ENCODE data around the gene C17orf107. TPM values are rescaled to one million over a fixed set of nuclear protein-coding genes. Genes with fewer than 3 reads are reported as not detected.

Gene C17orf107
- total and polyA plus RNA-seq, 5 experiments from 2014 or later: 1.5 to 5.7 (median 1.8) TPM

DNA sequence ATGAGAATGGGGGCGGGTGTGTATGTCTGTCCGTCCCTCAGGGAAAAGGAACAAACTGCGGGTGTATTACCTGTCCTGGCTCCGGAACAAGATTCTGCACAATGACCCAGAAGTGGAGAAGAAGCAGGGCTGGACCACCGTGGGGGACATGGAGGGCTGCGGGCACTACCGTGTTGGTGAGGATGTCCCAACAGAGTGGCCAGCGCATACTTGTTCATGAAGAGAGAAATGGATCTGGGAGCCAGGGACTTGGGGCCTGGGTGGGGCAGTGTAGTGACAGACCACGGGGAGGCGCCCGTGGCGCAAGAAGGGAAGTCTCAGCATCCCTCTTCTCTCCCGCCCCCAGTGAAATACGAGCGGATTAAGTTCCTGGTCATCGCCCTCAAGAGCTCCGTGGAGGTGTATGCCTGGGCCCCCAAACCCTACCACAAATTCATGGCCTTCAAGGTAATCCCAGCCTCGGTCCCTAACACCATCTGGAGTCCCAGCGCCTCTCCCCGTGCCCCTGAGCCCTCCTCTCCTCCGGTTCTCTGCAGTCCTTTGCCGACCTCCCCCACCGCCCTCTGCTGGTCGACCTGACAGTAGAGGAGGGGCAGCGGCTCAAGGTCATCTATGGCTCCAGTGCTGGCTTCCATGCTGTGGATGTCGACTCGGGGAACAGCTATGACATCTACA lies 3.5 kb upstream of the C17orf107 start:
- peaks cover 0 to under 1% (median 0%) of the 10 kb centered on the region in 5 donors for H3K27me3 Mint-ChIP-seq
- peak overlapping the region in 1 of 10 donors; percentile 51 for H3K4me3 Mint-ChIP-seq

DNA sequence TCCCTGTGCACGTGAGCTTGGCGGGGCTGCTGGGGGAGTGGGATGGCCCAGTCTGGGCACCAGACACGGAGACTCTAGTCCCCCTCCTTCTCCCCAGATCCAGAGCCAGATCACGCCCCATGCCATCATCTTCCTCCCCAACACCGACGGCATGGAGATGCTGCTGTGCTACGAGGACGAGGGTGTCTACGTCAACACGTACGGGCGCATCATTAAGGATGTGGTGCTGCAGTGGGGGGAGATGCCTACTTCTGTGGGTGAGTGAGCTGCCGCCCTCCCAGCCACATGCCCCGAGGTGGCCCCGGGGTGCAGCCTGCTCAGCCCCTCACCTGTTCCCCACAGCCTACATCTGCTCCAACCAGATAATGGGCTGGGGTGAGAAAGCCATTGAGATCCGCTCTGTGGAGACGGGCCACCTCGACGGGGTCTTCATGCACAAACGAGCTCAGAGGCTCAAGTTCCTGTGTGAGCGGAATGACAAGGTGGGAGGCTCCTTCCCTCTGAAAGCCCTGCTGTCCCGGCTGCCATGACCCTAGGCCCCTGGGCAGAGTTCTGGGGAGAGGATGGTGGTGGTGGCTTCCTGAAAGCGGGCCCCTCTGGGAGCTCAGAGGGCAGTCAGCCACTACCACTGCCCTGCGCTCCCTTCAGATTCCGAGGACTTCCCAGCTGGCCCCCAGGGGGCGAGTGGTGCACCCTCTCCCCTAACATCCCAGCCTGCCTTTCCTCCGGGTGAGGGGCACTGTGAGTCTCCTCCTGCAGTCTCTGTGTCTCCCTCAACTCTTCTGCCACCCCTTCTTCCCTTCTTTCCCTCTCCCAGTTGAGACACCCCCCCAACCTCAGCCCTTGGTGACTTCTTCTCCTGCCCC lies 2.8 kb upstream of the C17orf107 start:
- peak overlapping the region in 1 of 10 donors; percentile 51 for H3K4me3 Mint-ChIP-seq
- peaks cover 14 to 23% (median 21%) of the 10 kb centered on the region in 4 donors for H3K4me1 Mint-ChIP-seq
- no peak for ATAC-seq
- DNase-seq: no peak
- POLR2A ChIA-PET: interaction anchor here (0.6 to 0.8 kb wide), 2 partner anchors 33 to 52 kb away, joined by 3 read pairs; partner anchors contain the start of gene PFN1
- no peaks in the 10 kb centered on the region for H3K9me3 Mint-ChIP-seq
- H3K27me3 Mint-ChIP-seq: peaks cover 0 to 2% (median 0%) of the 10 kb centered on the region in 5 donors
- H3K36me3 Mint-ChIP-seq: peaks cover 0 to 29% (median 0%) of the 10 kb centered on the region in 3 donors
- peak overlapping the region in 1 of 10 donors; percentile 65 for H3K27ac Mint-ChIP-seq

More for the DNA sequence above, 3.5 kb upstream of the C17orf107 start:
- DNase-seq (no peak), ATAC-seq (no peak)
- Mint-ChIP-seq H3K4me1 (peaks cover 10 to 21% (median 16%) of the 10 kb centered on the region in 4 donors), H3K27ac (peak overlapping the region in 2 of 10 donors; percentile 36 to 65), H3K36me3 (peaks cover 0 to 33% (median 0%) of the 10 kb centered on the region in 3 donors), H3K9me3 (no peaks in the 10 kb centered on the region)
- POLR2A ChIA-PET: no interaction called here

DNA sequence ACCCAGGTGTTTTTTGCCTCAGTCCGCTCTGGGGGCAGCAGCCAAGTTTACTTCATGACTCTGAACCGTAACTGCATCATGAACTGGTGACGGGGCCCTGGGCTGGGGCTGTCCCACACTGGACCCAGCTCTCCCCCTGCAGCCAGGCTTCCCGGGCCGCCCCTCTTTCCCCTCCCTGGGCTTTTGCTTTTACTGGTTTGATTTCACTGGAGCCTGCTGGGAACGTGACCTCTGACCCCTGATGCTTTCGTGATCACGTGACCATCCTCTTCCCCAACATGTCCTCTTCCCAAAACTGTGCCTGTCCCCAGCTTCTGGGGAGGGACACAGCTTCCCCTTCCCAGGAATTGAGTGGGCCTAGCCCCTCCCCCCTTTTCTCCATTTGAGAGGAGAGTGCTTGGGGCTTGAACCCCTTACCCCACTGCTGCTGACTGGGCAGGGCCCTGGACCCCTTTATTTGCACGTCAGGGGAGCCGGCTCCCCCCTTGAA lies 2.1 kb upstream of the C17orf107 start:
- Mint-ChIP-seq H3K4me1 (peaks cover 14 to 28% (median 27%) of the 10 kb centered on the region in 4 donors), H3K27me3 (peaks cover 0 to 2% (median 0%) of the 10 kb centered on the region in 5 donors), H3K4me3 (no peak overlapping the region), H3K36me3 (peaks cover 0 to 27% (median 0%) of the 10 kb centered on the region in 3 donors), H3K27ac (peak overlapping the region in 2 of 10 donors; percentile 20 to 37), H3K9me3 (no peaks in the 10 kb centered on the region)
- ATAC-seq (no peak), DNase-seq (no peak)
- POLR2A ChIA-PET: interaction anchor here (0.6 to 0.8 kb wide), 2 partner anchors 32 to 1109 kb away, joined by 3 read pairs; no protein-coding TSS in a partner anchor

DNA sequence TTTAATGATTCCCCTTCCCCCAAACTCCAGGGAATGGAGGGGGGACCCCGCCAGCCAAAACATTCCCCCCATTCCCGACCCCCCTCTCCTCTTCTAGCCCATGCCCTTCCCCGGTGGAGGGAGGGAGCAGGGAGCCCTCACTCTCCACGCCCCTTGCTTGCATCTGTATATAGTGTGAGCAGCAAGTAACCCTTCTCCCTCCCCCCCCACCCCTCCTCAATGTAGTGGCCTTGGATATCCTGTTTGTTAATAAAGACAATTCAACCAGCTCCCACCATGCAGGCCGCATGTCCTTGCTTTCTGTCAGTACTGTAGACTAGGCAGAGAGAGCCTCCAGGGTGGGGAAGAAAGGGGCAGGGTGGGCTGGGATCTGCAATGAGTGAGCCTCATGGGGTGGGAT lies 1.6 kb upstream of the C17orf107 start:
- no peak for DNase-seq
- peaks cover 0 to 27% (median 0%) of the 10 kb centered on the region in 3 donors for H3K36me3 Mint-ChIP-seq
- H3K4me1 Mint-ChIP-seq: peaks cover 20 to 34% (median 32%) of the 10 kb centered on the region in 4 donors
- POLR2A ChIA-PET: interaction anchor here (0.6 to 1.1 kb wide), 2 partner anchors 177 to 1109 kb away, joined by 3 read pairs; no protein-coding TSS in a partner anchor
- peak overlapping the region in 5 of 10 donors; percentile 65 to 90 (median 74) for H3K4me3 Mint-ChIP-seq
- H3K27me3 Mint-ChIP-seq: peaks cover 0 to 2% (median 0%) of the 10 kb centered on the region in 5 donors
- H3K27ac Mint-ChIP-seq: peak overlapping the region in 4 of 10 donors; percentile 73 to 89 (median 86)
- ATAC-seq: no peak
- H3K9me3 Mint-ChIP-seq: no peaks in the 10 kb centered on the region

DNA sequence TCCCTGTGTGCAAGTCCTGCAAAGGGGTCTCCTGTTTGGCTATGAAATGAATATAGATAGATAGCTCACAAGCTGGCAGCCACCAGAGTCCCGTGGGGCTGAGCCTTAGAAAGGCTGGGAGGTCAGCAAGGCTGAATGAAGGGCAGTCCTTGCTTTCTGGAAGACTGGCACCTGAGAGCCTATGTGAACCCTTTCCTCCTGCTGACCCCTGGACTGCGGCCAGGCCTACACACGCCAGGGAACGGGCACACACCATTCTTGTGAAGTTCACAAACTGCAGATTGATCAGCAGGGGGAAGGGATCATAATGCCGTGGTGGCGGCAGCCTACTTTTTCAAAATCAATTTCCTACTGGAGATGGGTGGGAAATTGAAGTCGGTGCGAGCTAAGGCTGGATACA lies 985 bp upstream of the C17orf107 start:
- Mint-ChIP-seq H3K4me1 (peaks cover 24 to 40% (median 38%) of the 10 kb centered on the region in 4 donors), H3K4me3 (peak overlapping the region; percentile 65 to 90 (median 76)), H3K27ac (peak overlapping the region in 9 of 10 donors; percentile 48 to 89 (median 83)), H3K27me3 (peaks cover 0 to 2% (median 0%) of the 10 kb centered on the region in 5 donors), H3K9me3 (no peaks in the 10 kb centered on the region), H3K36me3 (peaks cover 0 to 25% (median 0%) of the 10 kb centered on the region in 3 donors)
- no peak for ATAC-seq
- no peak for DNase-seq
- POLR2A ChIA-PET: interaction anchor here (1.1 to 2.7 kb wide), 4 partner anchors 9 to 196 kb away, joined by 3 to 17 read pairs (median 4); partner anchors contain the start of gene PFN1

DNA sequence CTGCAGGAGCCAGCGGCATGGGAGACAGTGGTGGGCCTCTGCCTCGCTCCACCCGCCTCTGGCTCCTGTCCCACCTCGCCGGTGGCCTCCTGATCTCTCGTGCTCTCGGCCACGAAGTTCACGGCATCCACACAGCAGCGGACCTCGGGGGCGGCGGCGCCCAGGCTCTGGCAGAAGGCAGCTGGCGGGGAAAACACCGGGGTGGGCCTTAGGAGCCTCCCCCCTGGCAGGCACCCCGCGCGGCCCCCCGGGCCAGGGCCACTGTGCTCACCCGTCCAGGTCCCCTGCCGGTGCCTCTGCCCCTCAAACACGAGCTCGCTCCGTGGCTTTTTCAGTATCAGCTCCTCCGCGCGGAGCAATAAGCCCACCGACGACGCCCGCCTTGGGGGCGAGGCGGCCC lies 409 bp upstream of the C17orf107 start:
- POLR2A ChIA-PET: interaction anchor here (0.5 to 3.9 kb wide), 16 partner anchors 10 to 196 kb away, joined by 3 to 26 read pairs (median 4); partner anchors contain the start of genes KIF1C, PELP1, PFN1 and PLD2
- H3K36me3 Mint-ChIP-seq: peaks cover 0 to 25% (median 0%) of the 10 kb centered on the region in 3 donors
- DNase-seq (no peak), ATAC-seq (peak; percentile 6 to 14)
- H3K4me1 Mint-ChIP-seq: peaks cover 26 to 43% (median 42%) of the 10 kb centered on the region in 4 donors
- no peaks in the 10 kb centered on the region for H3K9me3 Mint-ChIP-seq
- peak overlapping the region in 8 of 10 donors; percentile 48 to 99 (median 86) for H3K27ac Mint-ChIP-seq
- peak overlapping the region; percentile 74 to 96 (median 90) for H3K4me3 Mint-ChIP-seq
- H3K27me3 Mint-ChIP-seq: peaks cover 0 to 2% (median 0%) of the 10 kb centered on the region in 5 donors

DNA sequence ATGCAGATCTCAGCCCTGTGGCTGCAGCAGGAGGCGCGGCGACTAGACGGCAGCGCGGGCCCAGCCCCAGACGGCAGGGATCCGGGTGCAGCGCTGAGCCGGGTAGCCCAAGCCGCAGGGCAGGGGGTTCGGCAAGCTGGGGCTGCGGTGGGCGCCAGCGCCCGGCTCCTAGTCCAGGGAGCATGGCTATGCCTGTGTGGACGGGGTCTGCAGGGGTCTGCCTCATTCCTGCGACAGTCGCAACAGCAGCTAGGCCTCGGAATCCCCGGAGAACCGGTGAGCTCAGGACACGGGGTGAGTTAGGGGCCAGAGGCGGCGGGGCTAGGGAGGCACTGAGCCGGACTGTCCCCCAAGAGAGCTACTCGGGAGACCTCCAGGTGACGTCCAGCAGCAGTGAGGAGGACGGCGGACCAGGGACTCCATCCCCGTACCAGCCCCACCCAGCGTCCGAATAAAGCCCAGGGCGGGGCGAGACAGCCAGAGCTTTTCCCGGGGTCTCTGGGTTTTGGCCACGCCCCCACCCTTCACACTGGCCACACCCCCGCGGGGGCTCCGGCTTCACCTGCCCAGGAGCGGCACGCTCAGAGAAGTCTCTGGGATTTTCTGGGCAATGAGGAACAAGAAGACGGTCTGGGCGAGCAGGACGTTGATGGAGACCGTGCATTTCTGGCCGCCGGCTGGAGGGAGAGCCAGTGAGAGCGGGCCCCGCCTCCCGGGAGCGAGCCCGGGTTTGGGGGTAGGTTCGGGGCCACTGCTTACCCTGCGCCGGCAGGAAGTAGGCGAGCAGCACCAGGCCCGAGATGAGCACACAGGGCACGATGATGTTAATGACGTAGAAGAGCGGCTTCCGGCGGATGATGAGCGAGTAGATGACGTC lies 1.1 kb downstream of the C17orf107 start:
- H3K36me3 Mint-ChIP-seq: peaks cover 0 to 16% (median 0%) of the 10 kb centered on the region in 3 donors
- peaks cover 0 to 2% (median 0%) of the 10 kb centered on the region in 5 donors for H3K27me3 Mint-ChIP-seq
- H3K27ac Mint-ChIP-seq: peak overlapping the region in 9 of 10 donors; percentile 63 to 99 (median 98)
- ATAC-seq (peak; percentile 21 to 52), DNase-seq (peak in 9 of 10 donors; percentile 30 to 89 (median 77))
- H3K4me3 Mint-ChIP-seq: peak overlapping the region; percentile 88 to 96 (median 92)
- peaks cover 26 to 43% (median 42%) of the 10 kb centered on the region in 4 donors for H3K4me1 Mint-ChIP-seq
- POLR2A ChIA-PET: interaction anchor here (0.9 to 3.9 kb wide), 10 partner anchors 9 to 757 kb away, joined by 3 to 26 read pairs (median 5); partner anchors contain the start of genes CAMTA2, CYB5D2, PELP1 and PFN1
- H3K9me3 Mint-ChIP-seq: no peaks in the 10 kb centered on the region

DNA sequence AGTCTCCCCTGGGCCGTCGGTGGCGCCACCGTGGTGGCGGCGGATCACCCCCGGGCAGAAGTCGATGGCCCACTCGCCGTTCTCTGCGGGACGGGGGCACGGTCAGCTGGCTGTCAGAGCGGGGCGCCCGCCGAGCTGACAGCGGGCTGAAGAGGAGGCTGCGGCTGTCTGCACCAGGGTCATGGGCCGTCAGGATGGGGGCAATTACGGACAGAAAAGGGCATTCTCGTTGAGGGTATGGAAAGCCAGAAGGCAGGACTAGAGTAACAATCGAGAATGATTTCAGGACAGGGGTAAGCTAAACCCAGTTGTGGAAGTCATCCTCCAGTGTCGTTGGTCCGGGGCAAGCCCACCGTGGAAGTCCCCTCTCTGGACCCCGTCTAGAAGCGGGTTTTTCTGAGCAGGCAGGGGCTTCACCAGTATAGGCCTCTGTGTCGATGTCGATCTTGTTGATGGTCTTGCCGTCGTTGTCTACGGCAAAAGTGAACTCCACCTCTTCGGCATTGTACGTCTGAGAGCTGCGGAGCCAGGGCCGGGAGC lies 1.8 kb downstream of the C17orf107 start:
- peak in 3 of 10 donors; percentile 16 to 71 (median 50) for DNase-seq
- Mint-ChIP-seq H3K9me3 (no peaks in the 10 kb centered on the region), H3K27me3 (peaks cover 0 to 2% (median 0%) of the 10 kb centered on the region in 5 donors), H3K4me1 (peaks cover 26 to 43% (median 42%) of the 10 kb centered on the region in 4 donors), H3K4me3 (peak overlapping the region; percentile 70 to 93 (median 88)), H3K27ac (peak overlapping the region in 9 of 10 donors; percentile 63 to 99 (median 97)), H3K36me3 (peaks cover 0 to 8% (median 0%) of the 10 kb centered on the region in 3 donors)
- ATAC-seq: peak in 1 of 2 donors; percentile 0
- POLR2A ChIA-PET: interaction anchor here (0.8 to 3.9 kb wide), 7 partner anchors 39 to 758 kb away, joined by 3 to 26 read pairs (median 8); partner anchors contain the start of genes CAMTA2, CYB5D2, PFN1 and RNF167

DNA sequence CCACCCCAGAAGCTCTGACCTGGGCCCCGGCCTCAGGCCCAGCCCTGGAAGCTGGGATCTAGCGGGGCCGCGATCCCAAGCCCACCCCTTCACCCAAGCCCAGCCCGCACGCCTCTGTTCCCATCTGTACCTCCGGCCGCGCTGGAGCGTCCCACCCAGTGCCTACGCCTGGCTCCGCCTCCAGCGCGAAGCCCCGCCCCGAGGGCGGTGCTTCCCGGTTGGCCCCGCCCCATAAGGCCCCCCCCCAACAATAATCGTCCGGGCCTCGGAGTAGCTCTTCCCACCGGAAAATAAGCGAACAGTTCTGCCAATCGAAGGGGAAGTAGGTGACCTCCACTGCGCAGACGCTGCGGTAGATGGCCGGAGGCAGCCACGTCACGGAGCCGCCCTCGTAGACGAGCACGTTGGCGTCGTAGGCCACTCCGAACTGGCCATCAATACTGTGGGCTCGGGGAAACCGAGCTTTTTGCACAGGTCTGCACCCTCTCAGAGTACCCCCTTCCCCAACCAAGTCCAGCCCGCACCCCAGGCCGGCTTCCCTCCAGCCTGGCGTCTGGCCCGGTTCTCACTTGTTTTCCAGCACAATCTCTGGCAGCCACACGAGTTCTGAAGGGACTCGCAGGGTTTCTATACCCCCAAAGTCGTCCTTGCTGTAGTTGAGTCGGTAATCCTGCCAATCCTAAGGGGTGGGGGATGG lies 2.5 kb downstream of the C17orf107 start:
- H3K4me3 Mint-ChIP-seq: peak overlapping the region; percentile 22 to 93 (median 88)
- DNase-seq: peak in 6 of 10 donors; percentile 16 to 59 (median 26)

DNA sequence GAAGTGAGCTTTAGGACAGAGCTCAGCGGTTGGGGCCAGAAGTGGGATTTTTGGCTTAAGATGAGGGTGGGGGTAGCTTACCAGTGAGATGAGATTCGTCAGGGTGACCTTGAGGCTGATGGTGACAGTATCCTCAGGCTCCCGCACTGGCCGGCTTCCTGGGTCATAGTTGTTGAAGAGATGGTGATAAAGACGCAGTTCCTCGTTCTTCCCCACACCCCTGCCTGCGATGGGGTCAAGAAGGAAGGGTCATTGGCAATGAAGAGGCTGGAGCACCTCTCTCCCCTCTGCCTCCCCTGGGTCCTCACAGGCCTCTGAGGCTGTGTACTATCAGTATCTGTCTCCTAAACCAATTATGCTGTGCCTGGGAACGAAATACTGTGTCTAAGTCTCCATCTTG lies 3.2 kb downstream of the C17orf107 start:
- H3K4me1 Mint-ChIP-seq: peaks cover 26 to 47% (median 42%) of the 10 kb centered on the region in 4 donors
- peak overlapping the region in 9 of 10 donors; percentile 17 to 86 (median 73) for H3K4me3 Mint-ChIP-seq
- ATAC-seq (no peak), DNase-seq (no peak)
- H3K27me3 Mint-ChIP-seq: peaks cover 0 to 2% (median 0%) of the 10 kb centered on the region in 5 donors
- POLR2A ChIA-PET: interaction anchor here (0.6 to 3.9 kb wide), 8 partner anchors 37 to 209 kb away, joined by 3 to 25 read pairs (median 4); partner anchors contain the start of genes ARRB2, PFN1, RNF167 and SLC25A11
- H3K36me3 Mint-ChIP-seq: no peaks in the 10 kb centered on the region
- no peaks in the 10 kb centered on the region for H3K9me3 Mint-ChIP-seq
- H3K27ac Mint-ChIP-seq: peak overlapping the region; percentile 27 to 99 (median 84)

More for the DNA sequence above, 2.5 kb downstream of the C17orf107 start:
- Mint-ChIP-seq H3K9me3 (no peaks in the 10 kb centered on the region), H3K36me3 (peaks cover 0 to 4% (median 0%) of the 10 kb centered on the region in 3 donors), H3K4me1 (peaks cover 26 to 45% (median 42%) of the 10 kb centered on the region in 4 donors), H3K27ac (peak overlapping the region in 9 of 10 donors; percentile 27 to 99 (median 97)), H3K27me3 (peaks cover 0 to 2% (median 0%) of the 10 kb centered on the region in 5 donors)
- ATAC-seq: peak in 1 of 2 donors; percentile 7
- POLR2A ChIA-PET: interaction anchor here (0.8 to 3.9 kb wide), 8 partner anchors 38 to 759 kb away, joined by 3 to 26 read pairs (median 6); partner anchors contain the start of genes ARRB2, CAMTA2, CYB5D2 and PFN1

All from naive thymus-derived CD8-positive, alpha-beta T cell (primary cell).